Mesenchymal stem cell (in vitro differentiated cells and primary cell): ENCODE measurements around the gene TRIM24.

Experiments
- DNase-seq: peaks from one replicate; pipeline ENCODE4 v3.0.0-alpha.2; 2013
- H2AFZ ChIP-seq: one replicate; pipeline ENCODE4 v1.6.1; 2013; ENCODE audit warnings: low read depth, mild to moderate bottlenecking, control low read depth, inconsistent platforms, low read length, moderate library complexity
- H2AK5ac ChIP-seq: 2 replicates; pipeline ENCODE4 v1.6.1; 2013; ENCODE audit warnings: low read length, moderate library complexity, mild to moderate bottlenecking, inconsistent platforms; ENCODE audit not compliant: severe bottlenecking
- H2BK120ac ChIP-seq: one replicate; pipeline ENCODE4 v1.6.1; 2013; ENCODE audit warnings: low read depth, mild to moderate bottlenecking, inconsistent platforms, low read length, moderate library complexity
- H2BK12ac ChIP-seq, 2 experiments: one replicate each; pipeline ENCODE4 v1.6.1; 2013; ENCODE audit warnings: inconsistent platforms in 2 of 2, low read length in 2 of 2, mild to moderate bottlenecking in 2 of 2, moderate library complexity in 2 of 2, control low read depth in 1 of 2
- H2BK15ac ChIP-seq: one replicate; pipeline ENCODE4 v1.6.1; 2013; ENCODE audit warnings: mild to moderate bottlenecking, low read depth, inconsistent platforms; ENCODE audit not compliant: poor library complexity, severe bottlenecking
- H2BK5ac ChIP-seq: 2 replicates; pipeline ENCODE4 v1.6.1; 2013; ENCODE audit warnings: low read depth, mild to moderate bottlenecking, low read length, control low read depth, inconsistent platforms; ENCODE audit not compliant: poor library complexity, severe bottlenecking
- H3K14ac ChIP-seq, 2 experiments: one replicate each; pipeline ENCODE4 v1.6.1; 2013; ENCODE audit warnings: inconsistent platforms in 2 of 2, low read length in 2 of 2, control low read depth in 1 of 2, mild to moderate bottlenecking in 1 of 2, moderate library complexity in 1 of 2
- H3K18ac ChIP-seq, 2 experiments: one replicate each; pipeline ENCODE4 v1.6.1; 2013; ENCODE audit warnings: inconsistent platforms in 2 of 2, low read length in 2 of 2, control low read depth in 1 of 2, low read depth in 1 of 2, mild to moderate bottlenecking in 1 of 2
- H3K23ac ChIP-seq, 2 experiments: one replicate each; pipeline ENCODE4 v1.6.1; 2013; ENCODE audit warnings: inconsistent platforms in 2 of 2, low read length in 2 of 2, mild to moderate bottlenecking in 2 of 2, moderate library complexity in 2 of 2, control low read depth in 1 of 2
- H3K27ac ChIP-seq: 2 replicates; pipeline ENCODE4 v1.5.1; 2013; ENCODE audit warnings: mild to moderate bottlenecking, moderate library complexity, low read length, control low read depth, inconsistent platforms; ENCODE audit not compliant: poor library complexity, severe bottlenecking
- H3K27me3 ChIP-seq, 2 experiments: 2 replicates each; pipeline versions ENCODE4 v1.6.1 to v1.7.0; 2013; ENCODE audit warnings: low read length in 2 of 2, mild to moderate bottlenecking in 2 of 2, moderate library complexity in 2 of 2, control low read depth in 1 of 2, inconsistent platforms in 1 of 2; ENCODE audit not compliant: control insufficient read depth in 1 of 2, insufficient read depth in 1 of 2
- H3K36me3 ChIP-seq, 2 experiments: 2 replicates each; pipeline versions ENCODE4 v1.6.1 to v1.7.0; 2013; ENCODE audit warnings: low read length in 2 of 2, control low read depth in 1 of 2, inconsistent platforms in 1 of 2, low read depth in 1 of 2, mild to moderate bottlenecking in 1 of 2; ENCODE audit not compliant: insufficient read depth in 2 of 2, control insufficient read depth in 1 of 2
- H3K4ac ChIP-seq, 2 experiments: one replicate each; pipeline ENCODE4 v1.6.1; 2013; ENCODE audit warnings: inconsistent platforms in 2 of 2, low read length in 2 of 2, mild to moderate bottlenecking in 2 of 2, moderate library complexity in 2 of 2, control low read depth in 1 of 2, low read depth in 1 of 2
- H3K4me1 ChIP-seq: 2 replicates; pipeline ENCODE4 v1.6.1; 2013; ENCODE audit warnings: low read depth, low read length, control low read depth; ENCODE audit not compliant: control insufficient read depth, insufficient read depth
- H3K4me2 ChIP-seq: 2 replicates; pipeline ENCODE4 v1.6.1; 2013; ENCODE audit warnings: low read length, mild to moderate bottlenecking, inconsistent platforms; ENCODE audit not compliant: poor library complexity, severe bottlenecking
- H3K4me3 ChIP-seq, 2 experiments: 2 replicates each; pipeline versions ENCODE4 v1.5.1 to v1.7.0; 2013; ENCODE audit warnings: low read length in 2 of 2, mild to moderate bottlenecking in 2 of 2, control low read depth in 1 of 2, low read depth in 1 of 2; ENCODE audit not compliant: insufficient read depth in 1 of 2
- H3K79me1 ChIP-seq: replicated peaks from 2 replicates; pipeline ENCODE4 v1.6.1; 2013; ENCODE audit warnings: mild to moderate bottlenecking, control low read depth, low read length, inconsistent platforms; ENCODE audit not compliant: poor library complexity, severe bottlenecking
- H3K9ac ChIP-seq: 2 replicates; pipeline ENCODE4 v1.7.0; 2013; ENCODE audit warnings: mild to moderate bottlenecking, low read length, moderate library complexity
- H3K9me3 ChIP-seq: 2 replicates; pipeline ENCODE4 v1.7.0; 2013; ENCODE audit warnings: mild to moderate bottlenecking, low read length; ENCODE audit not compliant: control insufficient read depth
- H4K8ac ChIP-seq: one replicate; pipeline ENCODE4 v1.6.1; 2013; ENCODE audit warnings: inconsistent platforms, mild to moderate bottlenecking, low read length, moderate library complexity
- H4K91ac ChIP-seq: one replicate; pipeline ENCODE4 v1.6.1; 2013; ENCODE audit warnings: mild to moderate bottlenecking, low read length, inconsistent platforms
- WGBS: methylation state at CpG from one replicate; pipeline ENCODE4 v1.1.7; 2013; ENCODE audit warnings: mixed read lengths; 5-methylcytosine and 5-hydroxymethylcytosine counted together

Gene TRIM24

DNA sequence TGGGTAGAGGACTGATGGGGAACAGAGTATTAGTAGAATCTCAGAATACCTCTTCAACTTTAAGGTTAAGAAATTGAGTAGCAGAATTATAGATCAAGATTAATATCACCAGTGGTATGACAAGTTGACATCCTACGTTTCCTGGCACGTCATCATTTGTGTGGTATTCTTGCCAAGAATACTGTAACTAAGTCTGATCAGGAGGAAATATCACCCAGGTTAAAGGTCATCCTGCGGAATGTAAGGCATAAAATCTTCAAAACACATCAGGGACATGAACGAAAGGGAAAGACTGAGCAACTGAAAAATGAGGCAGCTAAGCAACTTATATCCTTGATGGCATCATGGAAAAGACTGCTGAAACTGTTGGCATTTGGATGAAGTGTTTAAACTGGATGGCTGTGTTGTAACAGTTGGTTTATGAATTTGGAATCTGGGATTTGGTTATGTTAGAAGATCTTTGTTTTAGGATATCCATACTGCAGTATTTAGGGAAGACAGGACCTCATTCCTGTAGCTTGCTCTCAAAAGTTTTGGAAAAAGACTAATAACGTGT lies 86.1 kb downstream of the TRIM24 start:
- Histone ChIP-seq H3K4me3 (no peak overlapping the region), H3K4ac (no peak overlapping the region), H3K36me3 (peaks cover 13 to 30% of the 10 kb centered on the region in 2 experiments), H3K23ac (no peak overlapping the region), H3K9ac (no peak overlapping the region), H2BK15ac (no peak overlapping the region), H2BK12ac (no peak overlapping the region), H3K27me3 (no peaks in the 10 kb centered on the region), H2BK5ac (no peak overlapping the region), H3K14ac (no peak overlapping the region), H3K4me1 (no peaks in the 10 kb centered on the region), H2AFZ (no peak overlapping the region), H4K8ac (no peak overlapping the region), H2BK120ac (no peak overlapping the region), H2AK5ac (no peak overlapping the region), H3K4me2 (no peak overlapping the region), H3K18ac (peak overlapping the region in 1 of 2 experiments; percentile 24), H3K27ac (no peak overlapping the region), H4K91ac (no peak overlapping the region), H3K9me3 (peaks cover 6% of the 10 kb centered on the region), H3K79me1 (peaks cover 33% of the 10 kb centered on the region)
- WGBS = 94% methylated on average over 5 of the region's 5 CpGs
- no peak for DNase-seq

DNA sequence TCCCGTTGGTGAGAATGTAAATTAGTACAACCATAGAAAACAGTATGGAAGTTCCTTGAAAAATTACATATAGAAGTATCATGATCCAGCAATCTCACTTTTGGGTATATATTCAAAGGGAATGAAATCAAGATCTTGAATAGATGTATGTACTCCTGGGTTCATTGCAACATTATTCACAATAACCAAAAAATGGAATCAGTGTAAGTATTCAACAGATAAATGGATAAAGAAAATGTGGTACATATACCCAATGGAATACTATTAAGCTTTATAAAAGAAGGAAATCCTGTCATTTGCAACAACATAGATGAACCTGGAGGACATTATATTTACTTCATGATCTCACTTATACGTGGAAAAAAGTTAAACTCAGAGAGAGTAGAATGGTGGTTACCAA lies 86.8 kb downstream of the TRIM24 start:
- Histone ChIP-seq H3K27ac (no peak overlapping the region), H3K18ac (no peak overlapping the region), H2AFZ (no peak overlapping the region), H3K27me3 (no peaks in the 10 kb centered on the region), H4K8ac (no peak overlapping the region), H2BK12ac (no peak overlapping the region), H3K4me3 (no peak overlapping the region), H3K9me3 (peaks cover 13% of the 10 kb centered on the region), H4K91ac (no peak overlapping the region), H2BK5ac (no peak overlapping the region), H3K36me3 (peaks cover 14 to 30% of the 10 kb centered on the region in 2 experiments), H2BK120ac (no peak overlapping the region), H3K4me2 (no peak overlapping the region), H2BK15ac (no peak overlapping the region), H3K4ac (no peak overlapping the region), H2AK5ac (no peak overlapping the region), H3K14ac (no peak overlapping the region), H3K9ac (no peak overlapping the region), H3K79me1 (peaks cover 31% of the 10 kb centered on the region), H3K23ac (no peak overlapping the region), H3K4me1 (no peaks in the 10 kb centered on the region)
- DNase-seq = no peak
- 100% methylated on average over 1 of the region's 2 CpGs for WGBS

DNA sequence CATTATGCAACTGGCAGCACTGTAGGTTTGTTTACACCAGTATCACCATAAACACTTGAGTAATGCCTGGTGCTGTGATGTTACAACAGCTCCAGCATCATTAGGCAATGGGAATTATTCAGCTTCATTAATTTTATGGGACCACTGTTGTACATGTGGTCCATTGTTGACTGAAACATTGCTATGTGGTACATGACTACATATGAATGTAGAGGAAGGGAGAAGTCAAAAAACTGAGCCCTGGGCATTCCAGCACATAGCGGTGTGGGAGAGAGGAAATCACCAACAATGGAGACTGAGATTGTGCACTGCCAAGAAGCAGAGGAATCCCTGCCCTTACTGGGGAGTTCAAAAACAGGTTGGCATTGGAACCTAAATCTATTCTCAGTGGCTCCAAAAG lies 89.0 kb downstream of the TRIM24 start:
- Histone ChIP-seq H4K8ac (no peak overlapping the region), H3K27me3 (no peaks in the 10 kb centered on the region), H3K9ac (no peak overlapping the region), H3K79me1 (peaks cover 27% of the 10 kb centered on the region), H2BK12ac (no peak overlapping the region), H3K23ac (no peak overlapping the region), H4K91ac (no peak overlapping the region), H3K4me2 (no peak overlapping the region), H2AFZ (no peak overlapping the region), H3K18ac (no peak overlapping the region), H3K14ac (no peak overlapping the region), H3K4me3 (no peak overlapping the region), H3K9me3 (peaks cover 36% of the 10 kb centered on the region), H2BK15ac (no peak overlapping the region), H2AK5ac (no peak overlapping the region), H3K4me1 (no peaks in the 10 kb centered on the region), H2BK5ac (no peak overlapping the region), H3K27ac (no peak overlapping the region), H3K36me3 (peaks cover 16 to 43% of the 10 kb centered on the region in 2 experiments), H3K4ac (no peak overlapping the region), H2BK120ac (no peak overlapping the region)
- peak; percentile 27 for DNase-seq
- WGBS = 100% methylated on average over 1 of the region's 1 CpG

DNA sequence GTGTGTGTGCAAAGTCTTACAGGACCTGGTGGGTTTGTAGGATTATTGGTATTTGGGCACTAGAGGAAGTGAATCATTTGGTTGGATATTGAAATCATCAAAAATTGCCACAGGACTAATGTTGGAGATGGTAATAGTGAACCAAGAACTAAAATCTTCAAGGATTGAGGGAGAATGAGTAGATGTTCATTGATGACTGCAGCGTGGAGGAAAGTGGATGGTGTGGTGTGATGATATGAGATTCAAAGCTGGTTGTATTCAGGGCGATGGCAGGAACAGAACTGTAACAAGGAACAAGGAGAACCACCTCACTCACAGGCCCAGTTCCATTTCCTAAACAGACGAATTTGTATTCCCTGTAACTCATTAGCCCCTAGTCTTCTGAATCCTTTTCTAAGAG lies 90.3 kb downstream of the TRIM24 start:
- Histone ChIP-seq H2BK12ac (no peak overlapping the region), H3K4me2 (no peak overlapping the region), H2BK15ac (no peak overlapping the region), H4K8ac (no peak overlapping the region), H2AFZ (no peak overlapping the region), H3K79me1 (peaks cover 27% of the 10 kb centered on the region), H3K9ac (no peak overlapping the region), H4K91ac (no peak overlapping the region), H2BK120ac (no peak overlapping the region), H3K14ac (no peak overlapping the region), H3K9me3 (peaks cover 47% of the 10 kb centered on the region), H3K36me3 (peaks cover 18 to 49% of the 10 kb centered on the region in 2 experiments), H3K4ac (no peak overlapping the region), H3K23ac (no peak overlapping the region), H2BK5ac (no peak overlapping the region), H3K18ac (no peak overlapping the region), H3K27me3 (no peaks in the 10 kb centered on the region), H2AK5ac (no peak overlapping the region), H3K4me1 (no peaks in the 10 kb centered on the region), H3K27ac (no peak overlapping the region), H3K4me3 (no peak overlapping the region)
- DNase-seq = no peak
- WGBS = 100% methylated on average over 1 of the region's 3 CpGs
